Measurements from ENCODE around the gene PRR7. TPM values are rescaled to one million over a fixed set of nuclear protein-coding genes. Genes with fewer than 3 reads are reported as not detected.

Gene PRR7
- total RNA-seq, 1 donor from 2014 or later, result 20.0 TPM

DNA sequence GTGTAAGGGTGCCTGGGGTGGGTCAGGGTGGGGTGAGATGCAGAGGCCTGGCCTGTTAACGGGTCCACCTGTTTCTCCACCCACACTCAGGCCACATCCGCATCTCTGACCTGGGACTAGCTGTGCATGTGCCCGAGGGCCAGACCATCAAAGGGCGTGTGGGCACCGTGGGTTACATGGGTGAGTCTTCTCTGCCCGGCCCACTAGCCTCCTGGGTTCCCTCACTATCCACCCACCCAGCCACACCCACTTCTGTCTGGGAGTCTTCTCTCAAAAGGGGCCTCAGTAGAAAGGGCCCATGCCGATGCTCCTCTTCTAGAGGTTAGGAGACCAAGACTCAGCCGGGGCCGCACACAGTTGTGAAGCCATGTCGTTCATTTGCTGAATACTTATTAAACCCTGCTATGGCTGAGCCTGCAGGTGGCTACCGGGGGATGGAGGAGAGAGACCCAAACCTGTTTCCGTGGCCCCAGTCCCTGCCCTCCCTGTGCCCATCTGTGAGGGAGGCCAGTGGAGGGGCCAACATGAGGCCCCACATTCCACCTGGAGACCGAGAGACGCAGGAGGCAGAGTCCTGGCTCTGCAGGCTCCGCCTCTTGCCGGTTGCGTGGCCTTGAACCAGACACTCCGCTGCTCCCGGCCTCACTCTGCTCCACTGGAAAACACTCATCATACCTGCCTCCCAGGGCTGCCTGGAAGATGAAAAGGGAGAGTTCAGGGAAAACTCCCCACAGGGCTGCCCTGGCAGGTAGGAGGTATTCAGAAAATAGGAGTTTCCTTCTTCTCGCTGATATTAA lies 11.5 kb upstream of the PRR7 start:
- no peak for DNase-seq (ENCODE audit: extremely low read depth, low read depth, low spot score)

DNA sequence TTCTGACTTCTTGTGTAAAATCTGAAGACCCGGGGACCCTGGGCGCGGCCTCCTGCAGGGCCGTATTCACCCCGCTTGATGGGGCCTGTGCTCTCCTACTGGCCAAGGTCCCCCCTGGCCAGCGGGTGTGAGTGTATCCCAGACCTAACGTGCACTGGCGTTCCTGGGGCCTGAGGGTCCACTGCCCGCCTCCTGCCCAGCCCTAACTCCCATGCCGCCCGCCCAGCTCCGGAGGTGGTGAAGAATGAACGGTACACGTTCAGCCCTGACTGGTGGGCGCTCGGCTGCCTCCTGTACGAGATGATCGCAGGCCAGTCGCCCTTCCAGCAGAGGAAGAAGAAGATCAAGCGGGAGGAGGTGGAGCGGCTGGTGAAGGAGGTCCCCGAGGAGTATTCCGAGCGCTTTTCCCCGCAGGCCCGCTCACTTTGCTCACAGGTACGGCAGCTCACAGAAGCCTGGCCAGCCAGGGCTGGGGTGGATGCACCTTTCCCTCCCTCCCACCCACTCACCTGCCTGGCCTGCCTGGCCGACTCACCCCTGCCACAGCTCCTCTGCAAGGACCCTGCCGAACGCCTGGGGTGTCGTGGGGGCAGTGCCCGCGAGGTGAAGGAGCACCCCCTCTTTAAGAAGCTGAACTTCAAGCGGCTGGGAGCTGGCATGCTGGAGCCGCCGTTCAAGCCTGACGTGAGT lies 10.6 kb upstream of the PRR7 start:
- DNase-seq (ENCODE audit: extremely low read depth, low read depth, low spot score), result no peak

DNA sequence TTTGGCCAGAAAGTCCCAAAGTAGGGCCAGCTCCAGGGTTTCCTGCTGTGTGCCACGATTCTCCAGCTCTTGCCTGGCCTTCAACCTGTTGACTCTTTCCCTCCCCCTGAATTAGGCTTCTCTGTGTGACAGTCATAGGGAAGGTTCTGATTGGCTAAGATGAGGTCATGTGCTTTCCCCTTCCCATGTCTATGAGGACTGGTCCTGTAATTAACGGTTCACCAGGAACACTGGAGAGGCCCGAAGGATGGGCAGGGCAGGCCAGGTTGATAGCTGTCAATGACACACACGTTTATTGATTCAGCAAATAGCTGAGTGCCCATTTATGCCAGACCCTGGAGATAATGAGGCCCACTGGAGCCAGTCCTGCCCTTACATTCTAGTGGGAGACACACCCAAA lies 9.0 kb upstream of the PRR7 start:
- no peak for DNase-seq (ENCODE audit: extremely low read depth, low read depth, low spot score)

DNA sequence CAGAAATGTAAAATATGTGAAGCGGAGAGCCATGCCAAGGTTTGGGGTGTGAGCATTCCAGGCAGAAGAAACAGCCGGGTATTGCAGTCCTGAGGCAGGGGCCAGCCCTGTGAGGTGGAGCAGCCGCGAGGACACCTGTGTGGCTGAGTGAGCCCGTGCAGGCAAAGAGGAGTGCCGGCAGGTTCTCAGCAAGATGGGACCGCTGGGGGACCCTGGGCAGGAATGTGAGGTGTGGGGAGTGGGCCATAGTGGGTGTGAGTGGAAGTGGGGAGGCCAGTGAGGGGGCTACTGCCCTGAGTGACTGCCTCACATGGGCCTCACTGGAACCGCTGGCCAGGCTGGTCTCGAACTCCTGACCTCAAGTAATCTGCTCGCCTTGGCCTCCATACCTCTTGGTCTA lies 8.1 kb upstream of the PRR7 start:
- DNase-seq (ENCODE audit: extremely low read depth, low read depth, low spot score), result no peak

DNA sequence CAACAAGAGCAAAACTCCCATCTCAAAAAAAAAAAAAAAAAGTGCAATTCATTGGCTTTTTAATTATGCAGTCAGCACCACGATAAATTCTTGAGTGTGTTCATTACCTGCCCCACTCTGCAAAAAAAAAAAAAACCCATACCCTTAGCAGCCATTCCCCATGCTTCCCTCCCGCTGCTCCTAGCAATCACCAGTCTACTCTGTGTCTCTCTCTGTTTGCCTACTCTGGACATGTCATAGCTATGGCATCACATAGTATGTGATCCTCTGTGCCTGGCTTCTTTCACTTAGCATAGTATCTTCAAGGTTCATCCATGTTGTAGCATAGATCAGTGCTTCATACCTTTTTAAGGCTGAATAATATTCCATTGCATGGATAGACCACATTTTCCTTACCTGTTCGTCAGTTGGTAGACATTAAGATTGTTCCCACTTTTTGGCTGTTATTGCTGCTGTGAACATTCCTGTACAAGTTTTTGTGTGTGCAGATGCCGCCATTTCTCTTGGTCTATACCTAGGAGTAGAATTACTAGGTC lies 7.0 kb upstream of the PRR7 start:
- DNase-seq (ENCODE audit: extremely low read depth, low read depth, low spot score), result no peak

DNA sequence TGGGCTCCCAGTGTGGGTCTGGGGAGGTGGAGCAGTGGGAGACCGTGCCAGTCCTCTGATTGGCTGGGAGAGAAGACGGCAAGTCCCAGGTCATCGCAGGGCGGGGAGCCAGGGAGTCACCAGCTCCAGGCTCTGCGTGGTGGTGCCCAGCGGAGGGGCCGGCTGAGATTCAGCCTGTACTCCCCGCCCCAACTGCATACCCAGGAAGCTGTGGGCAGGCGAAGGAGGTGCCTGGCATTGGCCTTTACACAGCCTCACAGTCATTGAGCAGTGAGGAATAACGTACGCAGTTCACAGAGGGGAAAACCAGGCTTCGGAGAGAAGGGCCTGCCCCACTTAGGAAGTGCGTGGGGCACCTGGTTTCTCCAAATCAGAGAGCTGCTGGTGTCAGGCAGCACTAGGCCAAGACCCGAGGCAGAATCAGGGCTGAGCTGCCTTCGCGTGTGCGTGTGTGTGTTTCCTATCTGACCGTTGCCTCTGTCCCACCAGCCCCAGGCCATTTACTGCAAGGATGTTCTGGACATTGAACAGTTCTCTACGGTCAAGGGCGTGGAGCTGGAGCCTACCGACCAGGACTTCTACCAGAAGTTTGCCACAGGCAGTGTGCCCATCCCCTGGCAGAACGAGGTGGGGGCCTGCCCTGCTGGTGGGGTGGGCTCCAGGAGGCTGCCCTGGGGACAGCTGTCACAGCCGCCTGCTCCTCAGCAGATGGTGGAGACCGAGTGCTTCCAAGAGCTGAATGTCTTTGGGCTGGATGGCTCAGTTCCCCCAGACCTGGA lies 6.2 kb upstream of the PRR7 start:
- DNase-seq (ENCODE audit: extremely low read depth, low read depth, low spot score), result no peak

DNA sequence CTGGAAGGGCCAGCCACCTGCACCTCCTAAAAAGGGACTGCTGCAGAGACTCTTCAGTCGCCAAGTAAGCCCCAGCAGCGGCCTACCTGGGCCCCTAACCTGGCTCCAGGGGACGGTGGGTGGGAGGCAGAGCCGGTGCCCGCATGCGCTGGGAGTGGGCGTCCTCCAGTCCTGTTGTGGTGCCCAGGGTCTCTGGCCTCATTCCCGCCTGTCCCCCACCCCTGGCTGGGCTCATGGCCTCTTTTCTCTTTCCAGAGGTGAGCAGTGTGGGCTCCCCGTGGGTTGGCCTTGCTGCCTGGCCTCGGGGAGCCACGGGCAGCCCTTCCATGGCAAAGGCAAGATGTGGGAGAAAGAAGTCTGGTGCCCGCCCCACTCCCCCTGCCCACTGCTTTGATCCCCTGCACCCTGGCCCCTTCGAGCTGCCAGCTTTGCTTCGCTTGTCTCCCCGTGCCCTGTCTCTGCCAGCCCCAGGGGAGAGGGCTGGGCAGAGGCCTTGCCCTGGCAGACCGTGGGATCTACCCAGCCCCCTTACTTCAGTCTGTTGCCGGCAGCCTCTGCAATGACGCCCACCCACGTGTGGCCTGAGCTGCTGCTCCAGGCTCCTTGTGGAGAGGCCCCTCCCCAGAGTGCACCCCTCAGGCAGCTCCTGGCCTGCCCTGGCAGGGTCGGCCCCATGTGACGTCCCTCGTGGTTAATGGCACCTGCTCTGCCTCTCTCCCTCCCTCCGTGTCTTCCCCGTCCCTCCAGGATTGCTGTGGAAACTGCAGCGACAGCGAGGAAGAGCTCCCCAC lies 5.4 kb upstream of the PRR7 start:
- DNase-seq (ENCODE audit: extremely low read depth, low read depth, low spot score), result no peak

DNA sequence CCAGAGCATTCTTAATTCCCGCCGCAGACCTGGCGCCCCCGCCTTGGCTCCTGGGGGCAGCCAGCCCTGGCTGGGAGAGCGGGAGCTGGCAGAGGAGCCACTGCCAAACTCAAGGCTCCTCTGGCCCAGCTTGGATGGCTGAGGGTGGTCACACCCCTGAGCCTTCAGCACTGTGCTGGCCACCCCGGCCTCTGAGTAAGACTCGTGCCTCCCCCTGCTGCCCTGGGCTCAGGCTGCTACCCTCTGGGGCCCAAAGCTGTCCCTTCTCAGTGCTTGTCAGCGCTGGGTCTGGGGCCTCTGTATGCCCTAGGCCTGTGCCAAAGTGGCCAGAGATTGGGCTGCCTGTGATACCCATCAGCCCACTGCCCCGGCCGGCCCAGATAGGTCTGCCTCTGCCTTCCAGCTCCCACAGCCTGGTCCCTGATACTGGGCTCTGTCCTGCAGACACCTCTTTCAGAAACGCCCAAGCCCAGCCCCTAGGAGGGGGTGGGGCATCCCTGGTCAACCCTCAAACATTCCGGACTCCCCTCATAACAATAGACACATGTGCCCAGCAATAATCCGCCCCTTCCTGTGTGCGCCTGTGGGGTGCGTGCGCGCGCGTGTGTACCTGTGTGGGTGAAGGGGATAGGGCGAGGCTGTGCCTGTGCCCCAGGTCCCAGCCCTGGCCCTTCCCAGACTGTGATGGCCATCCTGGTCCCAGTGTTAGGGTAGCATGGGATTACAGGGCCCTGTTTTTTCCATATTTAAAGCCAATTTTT lies 4.4 kb upstream of the PRR7 start:
- DNase-seq (ENCODE audit: extremely low read depth, low read depth, low spot score), result no peak

DNA sequence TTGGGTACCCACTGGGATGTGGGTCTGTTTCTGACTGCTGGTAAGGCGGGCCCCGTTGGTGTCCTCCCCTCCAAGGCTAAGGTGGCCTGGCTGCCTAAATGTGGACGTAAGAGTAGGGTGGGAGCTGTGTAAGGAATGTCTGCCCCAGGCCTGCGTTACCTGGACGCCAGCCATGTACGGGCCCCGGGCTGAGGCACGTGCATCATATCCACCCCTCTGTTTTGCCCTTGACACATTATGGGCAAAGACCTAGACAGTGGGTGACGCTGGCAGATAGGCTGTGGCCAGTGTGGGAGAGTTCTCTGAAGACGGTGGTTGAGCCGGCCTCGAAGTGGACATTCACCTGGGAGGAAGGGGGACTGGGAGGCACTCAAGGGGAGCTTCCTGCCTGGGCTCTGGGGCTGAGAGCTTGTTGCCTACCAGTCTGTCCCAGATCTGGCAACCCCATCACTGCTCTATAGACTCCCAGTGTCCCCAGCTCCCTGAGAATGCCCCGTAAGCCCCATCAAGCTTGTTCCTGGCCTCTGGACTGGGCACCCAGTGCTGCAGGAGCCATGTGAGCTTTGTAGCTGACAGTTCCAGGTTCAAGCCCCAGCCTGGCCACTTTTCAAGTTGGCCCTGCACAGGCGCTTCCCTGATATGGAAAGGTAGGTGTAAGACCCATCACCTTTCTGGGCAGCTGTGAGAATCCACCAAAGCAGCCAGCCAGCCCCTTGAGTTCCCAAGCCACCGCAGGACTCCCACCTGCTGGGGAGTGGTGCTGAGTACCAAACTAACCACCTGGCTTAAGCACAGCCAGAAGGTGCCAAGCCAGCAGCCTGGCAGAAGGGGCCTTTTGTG lies 3.2 kb upstream of the PRR7 start:
- DNase-seq (ENCODE audit: extremely low read depth, low read depth, low spot score), result no peak

DNA sequence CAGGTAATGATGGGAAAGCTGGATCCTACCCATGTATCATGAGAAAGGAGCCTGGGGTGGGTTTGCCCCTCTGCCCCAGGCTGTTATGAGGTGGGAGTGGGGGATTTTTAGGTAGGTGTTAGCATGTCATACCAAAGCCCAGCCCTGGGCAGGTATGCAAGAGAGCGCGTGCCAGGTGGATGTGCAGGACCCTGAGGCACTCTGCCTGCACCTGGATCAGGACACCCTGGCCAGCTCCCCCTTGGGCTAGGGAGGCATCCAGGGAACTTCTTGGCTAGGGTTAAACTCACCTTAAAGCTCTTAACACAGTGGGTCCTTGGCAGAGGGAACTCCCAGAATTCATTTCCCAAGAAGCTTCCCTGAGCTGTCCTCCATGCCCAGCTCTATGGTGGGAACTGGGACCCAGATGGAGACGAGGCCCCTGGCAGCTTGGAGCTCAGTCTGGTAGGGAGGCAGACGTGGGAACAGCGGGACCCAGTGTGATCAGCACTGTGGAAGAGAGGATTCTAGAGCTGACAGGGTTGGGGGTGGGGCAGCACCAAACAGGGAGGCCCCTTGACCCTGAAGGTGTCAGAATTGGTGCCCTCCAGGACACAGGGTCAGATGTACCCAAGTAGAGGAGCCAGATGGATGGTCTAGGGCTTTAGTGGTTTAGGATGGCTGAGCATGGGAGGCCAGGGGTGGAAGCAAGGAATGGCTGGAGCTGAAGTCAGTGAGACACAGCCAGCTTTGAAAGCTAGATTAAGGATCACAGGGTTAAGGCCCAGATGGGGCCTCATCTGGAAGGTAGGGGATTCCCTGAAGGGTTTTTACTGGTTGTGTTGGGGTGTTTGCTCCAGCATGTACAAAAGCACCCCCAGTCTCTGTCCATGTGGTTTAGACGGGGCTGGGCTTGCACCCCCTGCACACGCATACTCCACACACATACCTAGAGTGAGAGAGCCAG lies 2.2 kb upstream of the PRR7 start:
- no peak for DNase-seq (ENCODE audit: extremely low read depth, low read depth, low spot score)

DNA sequence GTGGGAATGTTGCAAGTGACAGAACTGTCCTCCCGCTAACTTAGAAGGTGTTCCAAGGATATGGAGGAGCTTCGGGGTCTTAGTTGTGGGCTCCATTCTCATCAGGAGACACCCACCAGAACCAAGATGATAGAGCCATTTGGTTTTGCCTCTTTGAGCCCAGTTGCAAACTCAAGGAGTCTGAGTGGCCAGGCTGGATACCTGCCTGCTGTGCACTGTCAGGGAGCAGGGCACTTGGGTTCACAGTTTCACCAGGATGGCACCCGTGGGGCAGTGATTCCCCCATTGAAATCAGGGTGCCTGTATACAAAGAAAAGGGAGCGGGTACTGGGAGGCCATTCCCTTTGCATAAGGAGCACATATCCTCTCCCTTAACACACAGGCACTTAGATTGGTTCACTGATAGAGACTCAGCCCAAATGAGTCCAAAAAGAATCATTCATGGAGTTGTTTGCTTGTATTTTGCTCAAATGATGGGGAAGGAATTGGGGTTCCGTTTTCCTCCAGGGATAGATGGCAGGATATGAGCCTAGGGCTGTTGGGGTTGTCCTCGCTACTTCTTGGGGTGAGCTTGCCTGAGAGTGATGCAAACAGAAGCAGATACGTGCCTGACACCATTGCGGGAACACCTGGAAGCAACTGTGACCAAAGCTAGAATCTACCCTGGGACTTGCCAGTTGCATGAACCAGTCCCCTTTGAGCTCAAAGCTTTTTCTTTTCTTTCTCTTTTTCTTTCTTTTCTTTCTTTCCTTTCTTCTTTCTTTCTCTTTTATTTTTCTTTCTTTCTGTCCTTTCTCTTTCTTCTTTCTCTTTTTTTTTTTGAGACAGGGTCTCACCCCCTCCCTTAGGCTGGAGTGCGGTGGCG lies 1.3 kb upstream of the PRR7 start:
- DNase-seq (ENCODE audit: extremely low read depth, low read depth, low spot score), result no peak

DNA sequence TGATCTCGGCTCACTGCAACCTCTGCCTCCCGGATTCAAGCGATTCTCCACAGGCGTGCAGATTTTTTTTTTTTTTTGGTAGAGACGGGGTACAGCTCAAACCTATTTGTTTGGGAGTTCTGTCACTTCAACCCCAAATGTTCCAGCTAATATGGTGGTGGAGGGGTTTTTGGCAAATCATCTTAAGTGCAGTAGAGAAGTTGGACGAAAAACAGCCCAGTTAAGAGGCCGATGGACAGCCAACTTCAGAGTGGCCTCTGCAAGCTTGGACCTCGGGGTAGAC lies 756 bp upstream of the PRR7 start:
- DNase-seq (ENCODE audit: extremely low read depth, low read depth, low spot score), result no peak

DNA sequence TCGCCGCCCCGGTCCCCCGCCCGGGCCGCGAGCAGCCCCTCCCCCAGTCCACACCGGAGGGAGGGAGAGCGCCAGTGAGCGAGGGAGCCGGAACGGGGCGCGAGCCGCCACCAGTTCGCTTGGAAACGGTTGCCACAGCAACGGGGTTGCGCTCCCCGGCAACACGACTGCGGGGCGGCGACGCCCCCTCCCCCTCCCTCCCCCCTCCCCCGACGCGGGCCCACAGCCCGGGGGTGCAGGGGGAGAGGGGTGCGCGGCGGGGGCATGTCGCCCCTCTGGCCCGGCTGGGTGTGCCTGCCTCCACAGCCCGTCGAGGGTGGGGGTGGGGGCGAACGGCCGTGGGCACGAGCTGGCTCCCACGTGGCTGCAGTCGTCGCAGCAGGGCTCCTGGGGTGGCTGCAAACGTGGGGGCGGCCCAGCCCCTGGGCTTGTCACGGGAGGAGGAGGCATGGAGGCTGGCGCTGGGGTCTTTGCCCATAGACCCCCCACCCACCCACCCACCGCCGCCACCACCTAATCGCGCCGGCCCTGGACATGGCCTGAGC lies 524 bp downstream of the PRR7 start:
- DNase-seq (ENCODE audit: extremely low read depth, low read depth, low spot score), result no peak

DNA sequence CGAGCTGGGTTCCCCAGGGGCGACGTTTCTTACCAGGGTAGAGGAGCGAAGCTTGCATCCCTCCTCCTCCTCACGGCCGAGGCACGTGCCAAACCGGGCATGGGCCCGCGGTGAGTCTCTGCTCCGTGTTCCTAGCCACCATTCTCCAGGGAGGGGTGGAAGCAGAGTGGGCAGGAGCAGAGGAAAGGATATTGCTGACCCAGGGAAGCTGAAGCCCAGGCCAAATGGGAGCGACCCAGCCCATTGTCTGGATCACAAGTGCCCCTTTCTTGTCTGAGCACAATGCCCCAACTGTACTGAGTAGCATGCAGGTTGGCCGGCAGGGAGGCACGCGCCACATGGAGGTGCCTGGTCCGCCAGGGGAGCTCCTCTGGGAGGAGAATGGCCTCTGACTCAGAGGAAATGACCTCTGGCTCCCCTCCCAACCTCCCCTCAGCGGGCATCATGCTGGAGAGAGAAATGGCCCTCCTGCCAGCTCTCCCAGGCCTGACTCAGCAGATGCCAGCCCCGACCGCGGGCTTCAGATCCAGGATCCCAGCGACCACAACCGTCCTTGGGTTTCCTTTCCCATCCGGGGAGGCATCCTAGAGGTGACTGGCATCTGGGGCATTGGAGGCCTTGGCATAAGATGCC lies 1.1 kb downstream of the PRR7 start:
- no peak for DNase-seq (ENCODE audit: extremely low read depth, low read depth, low spot score)

DNA sequence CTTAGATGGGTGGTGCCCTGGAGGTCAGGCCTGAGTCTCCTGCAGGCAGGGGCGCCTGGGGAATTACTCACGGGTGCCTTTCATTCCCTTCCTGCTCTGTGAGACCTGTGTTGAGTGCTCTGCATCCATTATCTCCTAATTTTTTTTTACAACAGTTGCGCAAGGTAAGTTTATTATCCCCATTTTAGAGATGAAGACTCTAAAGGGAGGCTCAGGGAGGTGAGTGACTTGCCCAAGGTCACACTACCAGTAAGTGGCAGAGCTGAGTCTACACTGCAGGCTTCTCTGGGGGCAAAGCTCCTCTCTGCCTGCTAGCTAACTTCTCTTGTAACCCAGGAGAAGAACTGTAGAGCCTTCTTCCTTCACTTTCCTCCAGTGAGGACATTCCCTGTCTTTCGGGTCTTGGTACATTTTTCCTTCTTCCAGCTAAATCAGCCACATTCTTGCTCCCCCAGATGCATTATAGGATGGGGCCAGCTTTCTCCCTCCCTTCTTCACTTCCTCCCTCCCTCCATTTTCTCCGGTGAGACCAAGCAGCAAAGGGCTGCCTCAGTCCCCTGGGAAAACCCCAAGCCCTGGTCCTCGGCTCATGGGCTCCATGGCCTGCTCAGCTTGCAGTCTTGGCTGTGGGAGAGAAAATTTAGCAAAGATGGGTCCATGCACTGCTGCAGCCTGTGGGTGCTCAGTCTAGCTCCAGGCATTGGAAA lies 1.8 kb downstream of the PRR7 start:
- DNase-seq (ENCODE audit: extremely low read depth, low read depth, low spot score), result no peak
